Suppressor macrophage treated with lipopolysaccharide for 4 hours (primary cell): ENCODE measurements around the gene CDH23.

ENCODE experiments used
- DNase-seq: peaks from one replicate; pipeline ENCODE4 v3.0.0-alpha.2; 2020

The CDH23 gene

GRCh38 chr10:71696628-71697326 is 300.1 kb downstream of the CDH23 start:
- DNase-seq = peak; percentile 63

- DNase-seq = no peak
Observed at GRCh38 chr10:71697938-71698709, 301.4 kb downstream of the CDH23 start.

GRCh38 chr10:71698737-71699136 is 302.0 kb downstream of the CDH23 start:
- no peak for DNase-seq

GRCh38 chr10:71700731-71701368 is 304.1 kb downstream of the CDH23 start:
- DNase-seq = no peak

DNA sequence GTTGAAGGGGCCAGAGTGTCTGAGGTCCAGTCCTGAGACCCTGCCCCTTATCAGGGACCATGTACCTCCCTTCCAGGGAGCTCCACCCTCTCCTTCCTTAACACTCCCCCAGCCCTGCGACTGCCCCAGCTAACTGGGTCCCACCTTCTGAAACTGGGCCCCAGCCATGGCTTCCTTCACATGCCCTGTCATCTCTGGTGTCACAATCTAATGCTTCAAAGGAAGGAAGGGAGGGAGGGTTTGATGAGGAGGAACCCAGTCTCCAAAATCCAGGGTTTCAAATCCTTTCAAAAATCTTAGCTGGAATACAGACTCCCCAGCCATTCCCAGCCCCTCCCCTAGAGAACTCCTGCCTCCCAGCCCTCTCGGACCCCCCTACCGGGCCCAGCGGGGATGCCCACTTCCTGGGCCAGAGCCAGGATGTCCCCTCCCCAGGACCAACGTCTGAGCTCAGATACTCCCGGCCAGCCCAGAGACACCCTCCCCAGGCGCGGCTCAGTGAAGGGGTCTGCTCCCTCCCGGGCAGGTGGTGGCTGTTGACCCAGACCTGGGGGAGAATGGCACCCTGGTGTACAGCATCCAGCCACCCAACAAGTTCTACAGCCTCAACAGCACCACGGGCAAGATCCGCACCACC is 304.9 kb downstream of the CDH23 start:
- DNase-seq = peak; percentile 21

GRCh38 chr10:71703577-71703976 is 306.9 kb downstream of the CDH23 start:
- no peak for DNase-seq

DNA sequence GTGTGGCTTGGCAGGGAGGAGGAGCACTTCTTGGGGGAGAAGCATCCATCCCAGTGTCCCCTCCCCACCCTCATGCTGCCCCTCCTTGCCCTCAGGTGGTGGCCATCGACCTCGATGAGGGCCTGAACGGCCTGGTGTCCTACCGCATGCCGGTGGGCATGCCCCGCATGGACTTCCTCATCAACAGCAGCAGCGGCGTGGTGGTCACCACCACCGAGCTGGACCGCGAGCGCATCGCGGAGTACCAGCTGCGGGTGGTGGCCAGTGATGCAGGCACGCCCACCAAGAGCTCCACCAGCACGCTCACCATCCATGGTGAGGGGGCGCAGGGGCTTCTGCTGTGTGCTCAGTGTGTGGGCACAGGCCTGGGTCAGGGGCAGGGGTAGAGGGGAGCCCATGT is 308.1 kb downstream of the CDH23 start:
- no peak for DNase-seq

- DNase-seq = no peak
Observed at GRCh38 chr10:71705582-71705981, 308.9 kb downstream of the CDH23 start.

DNA sequence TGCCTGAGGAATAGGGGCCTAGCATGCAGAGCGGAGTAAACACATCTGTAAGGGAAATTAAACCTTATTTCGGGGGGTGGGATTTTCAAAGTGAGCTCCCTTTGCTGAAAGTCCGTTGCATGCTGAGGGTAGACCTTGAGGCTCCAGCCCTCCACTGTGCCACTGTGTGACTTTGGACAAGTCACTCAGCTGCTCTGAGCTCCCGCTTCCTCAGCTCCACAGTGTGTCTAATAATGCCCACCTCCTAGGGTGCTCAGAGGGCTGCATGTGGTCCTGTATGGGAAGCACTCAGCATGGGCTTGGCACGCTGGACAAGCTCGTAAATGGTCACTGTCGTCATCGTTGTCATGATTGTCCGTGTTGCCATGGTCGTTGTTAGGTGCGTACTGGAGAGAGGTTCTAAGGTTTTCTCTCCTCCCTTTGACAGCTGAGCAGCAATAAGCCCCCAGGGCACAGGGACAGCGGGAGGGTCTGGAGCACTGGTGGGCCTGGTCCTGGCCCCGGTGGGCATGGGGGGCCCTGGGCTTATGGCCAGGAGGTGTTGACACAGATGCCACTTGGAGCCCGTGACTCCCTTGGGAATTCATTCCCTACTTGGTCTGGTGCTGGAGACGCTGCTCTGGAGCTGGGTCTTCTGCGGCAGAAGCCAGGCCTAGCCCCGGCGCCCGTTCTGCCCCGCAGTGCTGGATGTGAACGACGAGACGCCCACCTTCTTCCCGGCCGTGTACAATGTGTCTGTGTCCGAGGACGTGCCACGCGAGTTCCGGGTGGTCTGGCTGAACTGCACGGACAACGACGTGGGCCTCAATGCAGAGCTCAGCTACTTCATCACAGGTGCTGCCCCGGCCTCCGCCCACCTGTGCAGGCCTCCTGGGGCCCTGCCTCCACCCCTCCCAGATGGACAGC is 309.7 kb downstream of the CDH23 start:
- DNase-seq = no peak

GRCh38 chr10:71707240-71707789 is 310.6 kb downstream of the CDH23 start:
- DNase-seq = no peak

DNA sequence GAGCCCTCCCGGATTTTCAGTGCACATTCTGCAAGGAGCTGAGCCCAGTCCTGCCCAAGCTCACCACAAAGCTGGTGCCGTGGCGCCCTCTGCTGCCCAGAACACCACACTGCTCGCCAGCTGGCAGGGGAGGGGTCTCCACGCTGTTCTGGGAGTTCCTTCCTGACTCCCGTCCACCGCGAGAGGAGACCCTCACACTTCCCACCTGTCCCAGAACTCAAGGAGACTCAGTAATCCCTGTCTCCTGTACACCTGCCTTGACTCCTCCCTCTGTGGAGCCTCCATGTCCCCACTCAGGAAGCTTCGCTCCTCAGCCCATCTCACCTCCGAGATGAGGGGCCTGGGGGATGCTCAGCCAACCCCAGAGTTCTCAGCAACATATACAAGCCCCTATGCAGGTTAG is 311.6 kb downstream of the CDH23 start:
- peak; percentile 59 for DNase-seq

- no peak for DNase-seq
Observed at GRCh38 chr10:71708897-71709882, 312.5 kb downstream of the CDH23 start.

- no peak for DNase-seq
Observed at GRCh38 chr10:71710519-71710918, 313.8 kb downstream of the CDH23 start.

DNA sequence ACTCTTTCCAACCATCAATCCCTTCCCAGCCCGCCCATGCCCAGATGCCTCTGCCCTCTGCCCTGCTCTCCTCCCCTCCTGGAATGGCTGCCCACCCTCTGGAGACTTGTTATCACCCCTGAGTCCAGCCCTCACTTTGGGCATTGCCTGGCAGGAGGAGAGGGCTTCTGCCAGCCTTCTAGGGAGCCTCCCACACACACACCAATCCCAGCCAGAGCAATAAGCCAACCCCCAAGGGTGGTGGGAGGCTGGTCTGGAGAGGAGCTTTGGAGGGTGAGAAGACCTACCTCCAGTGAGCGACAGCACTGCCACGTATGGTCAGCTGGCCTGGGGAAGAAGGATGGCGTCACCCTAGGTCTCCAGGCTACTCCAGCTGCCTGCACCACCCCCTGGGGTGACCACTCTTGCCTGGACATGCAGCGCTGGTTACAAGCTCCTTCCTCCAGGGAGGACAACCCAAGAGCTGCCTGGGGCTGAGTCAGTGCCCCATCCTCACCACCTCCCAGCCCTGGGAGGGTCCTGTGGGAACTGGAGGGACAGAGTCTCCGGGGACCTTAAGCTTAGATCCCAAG is 314.4 kb downstream of the CDH23 start:
- no peak for DNase-seq

GRCh38 chr10:71712170-71712569 is 315.4 kb downstream of the CDH23 start:
- DNase-seq = no peak

GRCh38 chr10:71712572-71713134 is 315.9 kb downstream of the CDH23 start:
- no peak for DNase-seq

DNA sequence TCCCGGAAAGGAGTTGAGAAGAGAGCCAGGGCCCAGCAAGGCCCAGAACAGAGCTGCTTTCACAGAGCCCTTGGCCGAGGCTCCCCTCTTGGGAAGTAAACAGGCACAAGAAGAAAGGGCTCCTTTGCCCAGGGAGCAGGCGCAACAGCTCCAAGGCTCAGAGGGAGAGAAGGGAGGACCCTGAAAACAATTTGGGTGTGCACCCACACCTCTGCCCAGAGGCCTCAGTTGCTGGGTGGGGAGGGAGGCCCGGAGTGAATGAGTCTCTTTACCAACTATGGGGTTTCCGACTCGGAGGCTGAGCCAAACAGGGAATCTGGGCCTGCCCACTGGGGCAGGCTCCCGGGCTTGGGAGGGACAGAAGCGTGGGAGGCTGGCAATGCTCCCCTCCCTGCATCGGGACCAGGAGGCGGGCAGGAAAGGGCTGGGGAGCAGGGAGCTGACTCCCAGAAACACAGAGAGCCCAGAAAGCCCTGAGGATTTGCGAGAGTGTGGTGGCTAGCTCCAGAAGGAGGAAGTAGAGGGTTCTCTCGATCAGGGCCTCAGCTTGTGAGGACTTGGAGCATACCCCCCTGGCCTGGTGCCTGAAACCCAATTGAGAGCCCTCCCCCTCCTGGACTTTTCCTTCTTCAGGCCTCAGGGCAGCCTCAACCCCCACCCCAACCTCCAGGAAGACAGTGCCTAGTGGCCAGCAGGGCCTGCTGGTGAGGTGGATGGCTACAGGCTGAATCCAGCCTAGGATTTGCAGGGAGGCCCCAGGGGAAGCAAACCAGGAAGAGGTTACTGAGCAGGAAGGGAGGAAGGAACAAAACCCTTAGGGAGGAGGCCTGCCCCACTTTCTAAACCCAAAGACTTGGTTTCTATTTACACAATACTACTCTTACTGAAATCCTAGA is 316.7 kb downstream of the CDH23 start:
- peak; percentile 80 for DNase-seq

GRCh38 chr10:71714031-71714410 is 317.3 kb downstream of the CDH23 start:
- no peak for DNase-seq

GRCh38 chr10:71714592-71714991 is 317.9 kb downstream of the CDH23 start:
- no peak for DNase-seq
